ENCODE measurements around the gene MED27. TPM values are rescaled to one million over a fixed set of nuclear protein-coding genes. Genes with fewer than 3 reads are reported as not detected.

MED27 gene
- total RNA-seq, 1 donor from 2014 or later: 28.2 TPM

GRCh38 chr9:131876486-131876885, 203.2 kb downstream of the MED27 start:
- no peak for TF ChIP-seq CTCF (IDR thresholded peaks at IDR 0.05)
- H3K9me3 Mint-ChIP-seq (ENCODE audit: low read depth): no peaks in the 10 kb centered on the region
- peaks cover 14% of the 10 kb centered on the region for H3K36me3 Mint-ChIP-seq (ENCODE audit: low read depth)
- no peak overlapping the region for H3K4me3 Mint-ChIP-seq (ENCODE audit: unreplicated experiment)
- no peak for DNase-seq (ENCODE audit: low spot score)
- no peaks in the 10 kb centered on the region for H3K4me1 Mint-ChIP-seq (ENCODE audit: low read depth)
- no peak overlapping the region for H3K27ac Mint-ChIP-seq (ENCODE audit: unreplicated experiment)
- no peaks in the 10 kb centered on the region for H3K27me3 Mint-ChIP-seq (ENCODE audit: low read depth)

GRCh38 chr9:131875828-131876485, 203.7 kb downstream of the MED27 start:
- Mint-ChIP-seq H3K27me3 (ENCODE audit: low read depth) (no peaks in the 10 kb centered on the region), H3K4me3 (ENCODE audit: unreplicated experiment) (no peak overlapping the region), H3K27ac (ENCODE audit: unreplicated experiment) (no peak overlapping the region), H3K4me1 (ENCODE audit: low read depth) (no peaks in the 10 kb centered on the region), H3K36me3 (ENCODE audit: low read depth) (peaks cover 16% of the 10 kb centered on the region), H3K9me3 (ENCODE audit: low read depth) (no peaks in the 10 kb centered on the region)
- no peak for DNase-seq (ENCODE audit: low spot score)
- TF ChIP-seq CTCF (IDR thresholded peaks at IDR 0.05): no peak

- no peaks in the 10 kb centered on the region for H3K27me3 Mint-ChIP-seq (ENCODE audit: low read depth)
- no peak for DNase-seq (ENCODE audit: low spot score)
- no peaks in the 10 kb centered on the region for H3K4me1 Mint-ChIP-seq (ENCODE audit: low read depth)
- no peak overlapping the region for H3K4me3 Mint-ChIP-seq (ENCODE audit: unreplicated experiment)
- no peak overlapping the region for H3K27ac Mint-ChIP-seq (ENCODE audit: unreplicated experiment)
- peaks cover 16% of the 10 kb centered on the region for H3K36me3 Mint-ChIP-seq (ENCODE audit: low read depth)
- no peak for TF ChIP-seq CTCF (IDR thresholded peaks at IDR 0.05)
- no peaks in the 10 kb centered on the region for H3K9me3 Mint-ChIP-seq (ENCODE audit: low read depth)
These were observed 204.6 kb downstream of the MED27 start for GRCh38 chr9:131874916-131875670.

- no peaks in the 10 kb centered on the region for H3K9me3 Mint-ChIP-seq (ENCODE audit: low read depth)
- peaks cover 14% of the 10 kb centered on the region for H3K36me3 Mint-ChIP-seq (ENCODE audit: low read depth)
- H3K4me3 Mint-ChIP-seq (ENCODE audit: unreplicated experiment): no peak overlapping the region
- H3K27me3 Mint-ChIP-seq (ENCODE audit: low read depth): no peaks in the 10 kb centered on the region
- no peak overlapping the region for H3K27ac Mint-ChIP-seq (ENCODE audit: unreplicated experiment)
- TF ChIP-seq CTCF (IDR thresholded peaks at IDR 0.05): no peak
- no peak for DNase-seq (ENCODE audit: low spot score)
- no peaks in the 10 kb centered on the region for H3K4me1 Mint-ChIP-seq (ENCODE audit: low read depth)
These were observed 205.2 kb downstream of the MED27 start for GRCh38 chr9:131874447-131874846.

GRCh38 chr9:131873891-131874440, 205.7 kb downstream of the MED27 start:
- Mint-ChIP-seq H3K9me3 (ENCODE audit: low read depth) (no peaks in the 10 kb centered on the region), H3K4me3 (ENCODE audit: unreplicated experiment) (no peak overlapping the region), H3K36me3 (ENCODE audit: low read depth) (peaks cover 13% of the 10 kb centered on the region), H3K27me3 (ENCODE audit: low read depth) (no peaks in the 10 kb centered on the region), H3K27ac (ENCODE audit: unreplicated experiment) (no peak overlapping the region), H3K4me1 (ENCODE audit: low read depth) (no peaks in the 10 kb centered on the region)
- DNase-seq (ENCODE audit: low spot score): no peak
- no peak for TF ChIP-seq CTCF (IDR thresholded peaks at IDR 0.05)

All from chondrocyte (in vitro differentiated cells).